ENCODE results near the gene ANKRD11. TPM values are rescaled to one million over a fixed set of nuclear protein-coding genes. Genes with fewer than 3 reads are reported as not detected.

The ANKRD11 gene
- total and polyA plus RNA-seq, 8 donors, result 90.7 to 123 (median 98.4) TPM

DNA sequence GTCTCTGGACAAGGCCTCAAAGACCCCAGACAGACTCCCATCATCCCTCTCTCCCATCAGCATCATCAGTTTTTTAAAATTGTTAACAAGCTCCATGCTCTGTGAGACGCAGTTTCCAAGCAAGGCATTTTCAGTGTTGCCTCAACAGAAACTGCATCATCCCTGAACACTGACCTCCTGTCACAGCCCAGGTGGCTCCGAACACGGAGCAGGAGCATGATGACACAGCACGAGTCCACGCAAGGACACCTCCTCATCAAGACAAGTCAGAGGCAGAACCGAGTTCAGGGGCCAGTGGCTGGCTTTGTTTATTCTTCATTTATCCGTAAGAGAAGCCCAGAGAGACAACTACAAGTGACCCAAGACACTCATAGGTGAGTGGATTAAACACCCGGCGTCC, 91.4 kb downstream of the ANKRD11 start:
- Histone ChIP-seq H3K9me3 (no peaks in the 10 kb centered on the region), H3K27ac (no peak overlapping the region), H3K36me3 (no peaks in the 10 kb centered on the region), H3K4me1 (peaks cover 11 to 38% of the 10 kb centered on the region in 2 donors), H3K27me3 (no peaks in the 10 kb centered on the region), H3K4me3 (no peak overlapping the region)
- intact Hi-C loops (cut with DNase I), result no loop called here
- no peak for ATAC-seq
- TF ChIP-seq, protein P1, sequence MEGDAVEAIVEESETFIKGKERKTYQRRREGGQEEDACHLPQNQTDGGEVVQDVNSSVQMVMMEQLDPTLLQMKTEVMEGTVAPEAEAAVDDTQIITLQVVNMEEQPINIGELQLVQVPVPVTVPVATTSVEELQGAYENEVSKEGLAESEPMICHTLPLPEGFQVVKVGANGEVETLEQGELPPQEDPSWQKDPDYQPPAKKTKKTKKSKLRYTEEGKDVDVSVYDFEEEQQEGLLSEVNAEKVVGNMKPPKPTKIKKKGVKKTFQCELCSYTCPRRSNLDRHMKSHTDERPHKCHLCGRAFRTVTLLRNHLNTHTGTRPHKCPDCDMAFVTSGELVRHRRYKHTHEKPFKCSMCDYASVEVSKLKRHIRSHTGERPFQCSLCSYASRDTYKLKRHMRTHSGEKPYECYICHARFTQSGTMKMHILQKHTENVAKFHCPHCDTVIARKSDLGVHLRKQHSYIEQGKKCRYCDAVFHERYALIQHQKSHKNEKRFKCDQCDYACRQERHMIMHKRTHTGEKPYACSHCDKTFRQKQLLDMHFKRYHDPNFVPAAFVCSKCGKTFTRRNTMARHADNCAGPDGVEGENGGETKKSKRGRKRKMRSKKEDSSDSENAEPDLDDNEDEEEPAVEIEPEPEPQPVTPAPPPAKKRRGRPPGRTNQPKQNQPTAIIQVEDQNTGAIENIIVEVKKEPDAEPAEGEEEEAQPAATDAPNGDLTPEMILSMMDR (IDR thresholded peaks at IDR 0.05), result no peak
- peak in 1 of 4 donors; percentile 18 for DNase-seq

DNA sequence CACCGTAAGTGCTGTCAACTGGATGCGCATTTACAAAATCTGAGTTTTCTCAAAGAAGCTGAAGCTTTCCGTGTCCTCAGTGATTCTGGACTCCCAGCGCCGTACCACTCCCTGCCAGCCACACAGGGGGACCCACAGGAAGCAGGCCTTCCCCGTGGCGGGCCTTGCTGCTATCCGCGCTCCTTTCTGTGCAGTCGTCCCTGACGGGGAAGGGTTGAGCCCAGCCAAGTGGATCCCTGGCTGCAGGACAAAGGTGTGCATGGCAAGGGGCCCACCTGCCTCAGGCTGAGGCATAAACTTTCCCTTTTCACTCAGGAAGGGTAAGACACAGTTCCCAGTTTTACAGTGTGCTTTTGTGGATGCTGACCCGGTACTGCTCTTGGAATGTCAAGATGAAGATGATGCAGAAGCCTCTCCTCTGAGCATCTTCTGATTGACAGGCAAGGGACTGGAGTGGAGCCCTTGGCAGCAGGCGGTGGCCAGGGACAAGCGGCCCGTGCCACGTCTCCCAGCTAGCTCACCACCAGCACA, 93.0 kb downstream of the ANKRD11 start:
- no peaks in the 10 kb centered on the region for H3K9me3 ChIP-seq
- H3K4me3 ChIP-seq, result no peak overlapping the region
- no peaks in the 10 kb centered on the region for H3K36me3 ChIP-seq
- DNase-seq (no peak), ATAC-seq (no peak)
- H3K4me1 ChIP-seq, result peaks cover 16 to 40% of the 10 kb centered on the region in 2 donors
- H3K27ac ChIP-seq, result no peak overlapping the region
- H3K27me3 ChIP-seq, result no peaks in the 10 kb centered on the region
- TF ChIP-seq, protein P1 (IDR thresholded peaks at IDR 0.05), result no peak
- intact Hi-C loops (cut with DNase I), result no loop called here

DNA sequence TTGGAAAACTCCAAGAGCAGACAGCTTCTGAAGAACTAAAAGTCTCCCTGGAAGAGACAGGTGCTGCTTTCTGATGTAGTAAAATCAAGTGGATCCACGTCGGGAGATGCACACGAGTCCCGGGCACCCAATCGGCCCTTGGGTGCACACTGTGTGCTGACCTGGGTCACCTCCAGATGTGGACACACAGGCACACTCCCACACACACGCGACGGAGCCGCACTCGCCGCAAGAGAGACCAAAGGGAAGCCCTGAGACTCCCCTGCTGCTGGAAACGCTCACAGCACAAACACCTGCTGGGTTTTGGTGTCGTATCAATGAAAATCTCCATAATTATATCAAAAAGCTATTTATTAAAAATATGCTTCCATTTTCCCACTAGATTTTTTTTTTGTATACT, 94.2 kb downstream of the ANKRD11 start:
- intact Hi-C loops (cut with DNase I), result no loop called here
- Histone ChIP-seq H3K27ac (no peak overlapping the region), H3K36me3 (no peaks in the 10 kb centered on the region), H3K27me3 (no peaks in the 10 kb centered on the region), H3K9me3 (no peaks in the 10 kb centered on the region), H3K4me1 (peaks cover 16 to 44% of the 10 kb centered on the region in 2 donors), H3K4me3 (no peak overlapping the region)
- ATAC-seq, result no peak
- TF ChIP-seq, protein P1 (IDR thresholded peaks at IDR 0.05), result no peak
- no peak for DNase-seq

DNA sequence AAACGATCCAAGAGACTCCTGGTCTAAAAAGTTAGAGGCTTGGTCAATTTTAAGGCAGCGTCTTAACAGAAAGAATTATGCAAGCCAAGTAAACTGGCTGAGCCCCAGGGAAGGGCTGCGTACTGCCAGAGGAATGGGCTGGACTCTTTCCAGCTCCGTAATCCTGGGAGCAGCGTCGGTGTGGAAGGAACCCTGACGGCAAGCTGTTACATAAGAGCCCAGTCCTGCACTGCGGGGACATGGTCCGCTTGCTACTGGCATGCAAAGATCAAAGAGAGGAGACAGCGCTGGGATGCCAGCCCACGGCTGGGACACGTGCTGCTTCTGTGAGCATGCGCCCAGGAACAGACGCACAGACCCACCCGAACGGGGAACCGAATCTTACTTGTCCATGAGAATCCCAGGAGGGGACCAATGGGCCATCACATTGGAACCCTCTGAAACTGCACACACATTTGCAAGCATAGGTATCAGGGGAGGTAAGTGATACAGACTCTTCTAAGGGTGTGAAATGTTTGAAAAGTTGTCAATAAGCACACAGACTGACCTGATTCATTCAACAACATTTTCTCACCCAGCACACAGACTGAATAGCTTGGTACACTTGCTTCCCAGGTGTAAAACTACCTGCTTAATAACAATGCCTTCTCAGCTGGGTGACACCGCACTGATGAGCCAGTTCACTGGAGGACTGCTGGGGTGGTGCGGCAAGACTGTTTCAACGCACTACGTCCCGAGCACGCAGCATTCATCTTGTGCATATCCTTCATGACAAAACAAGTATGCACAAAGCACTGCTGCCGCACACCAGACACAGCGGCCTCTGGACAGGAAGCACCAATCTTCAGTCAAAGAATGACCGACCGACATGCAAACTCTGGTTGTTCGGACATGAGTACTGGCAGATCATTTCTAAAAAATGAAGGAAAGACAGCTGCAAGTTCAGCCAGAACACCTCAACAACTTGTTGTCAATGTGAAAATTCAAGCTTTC, 94.9 kb downstream of the ANKRD11 start:
- Histone ChIP-seq H3K27me3 (no peaks in the 10 kb centered on the region), H3K9me3 (no peaks in the 10 kb centered on the region), H3K4me1 (peaks cover 16 to 44% of the 10 kb centered on the region in 2 donors), H3K36me3 (no peaks in the 10 kb centered on the region), H3K27ac (peak overlapping the region; percentile 39 to 47), H3K4me3 (no peak overlapping the region)
- intact Hi-C loops (cut with DNase I), result no loop called here
- TF ChIP-seq, protein P1 (IDR thresholded peaks at IDR 0.05), result no peak
- peak in 3 of 4 donors; percentile 83 to 94 (median 90) for DNase-seq
- ATAC-seq, result peak; percentile 90

DNA sequence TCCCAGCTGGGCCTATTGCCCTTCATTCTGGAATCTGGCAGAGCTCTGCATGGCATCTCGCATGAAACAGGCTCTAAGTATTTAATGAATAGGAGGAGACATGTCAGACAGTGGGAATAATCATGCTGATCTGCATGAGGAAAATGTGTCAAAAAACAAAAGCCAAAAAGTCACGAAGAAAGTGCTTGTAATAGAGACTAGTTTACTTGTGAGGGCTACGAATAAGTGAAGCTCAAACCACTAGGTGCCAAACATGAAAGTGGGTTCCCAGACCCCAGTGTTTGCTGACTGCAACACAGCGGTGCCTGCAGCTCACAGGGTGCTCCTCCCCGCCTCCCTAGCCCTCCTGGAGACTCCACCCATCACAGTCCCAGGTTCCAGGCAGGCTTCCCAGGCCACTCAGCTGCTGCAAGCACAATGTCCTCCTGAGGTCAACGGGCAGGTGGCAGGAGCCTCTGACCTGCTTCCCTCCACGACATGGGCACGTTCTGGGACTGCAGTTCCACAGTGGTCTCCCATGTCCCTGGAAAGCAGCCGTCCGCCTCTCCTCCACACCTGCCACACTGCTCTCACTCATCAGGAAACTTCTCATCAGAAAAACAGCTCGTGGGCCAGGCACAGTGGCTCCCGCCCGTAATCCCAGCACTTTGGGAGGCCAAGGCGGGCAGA, 96.5 kb downstream of the ANKRD11 start:
- TF ChIP-seq, protein P1 (IDR thresholded peaks at IDR 0.05), result no peak
- no peaks in the 10 kb centered on the region for H3K36me3 ChIP-seq
- ATAC-seq (peak; percentile 90), DNase-seq (peak in 1 of 4 donors; percentile 70)
- no peak overlapping the region for H3K27ac ChIP-seq
- no peak overlapping the region for H3K4me3 ChIP-seq
- intact Hi-C loops (cut with DNase I), result no loop called here
- peaks cover 16 to 45% of the 10 kb centered on the region in 2 donors for H3K4me1 ChIP-seq
- H3K9me3 ChIP-seq, result no peaks in the 10 kb centered on the region
- H3K27me3 ChIP-seq, result no peaks in the 10 kb centered on the region

Measured in left lung (tissue), 10 donors.